ENCODE data around the gene MED29. TPM values are rescaled to one million over a fixed set of nuclear protein-coding genes. Genes with fewer than 3 reads are reported as not detected.

The MED29 gene
- total and polyA plus RNA-seq, 2 donors (not counting 1 experiment from before 2014, with no cell fraction given), result 23.0 to 28.9 TPM

GRCh38 chr19:39422020-39422419 is 30.8 kb downstream of the MED29 start:
- no peak overlapping the region for H2AFZ ChIP-seq (ENCODE audit: low read length)
- no peaks in the 10 kb centered on the region for H3K4me1 ChIP-seq (ENCODE audit: control insufficient read depth, extremely low read depth, insufficient read depth, low read length)
- no peak overlapping the region for H3K4me2 ChIP-seq (ENCODE audit: extremely low read depth, insufficient read depth, low read length)
- H3K27ac ChIP-seq (ENCODE audit: insufficient read depth, low read length), result no peak overlapping the region
- no peaks in the 10 kb centered on the region for H3K79me2 ChIP-seq (ENCODE audit: control insufficient read depth, insufficient read depth, low read length)
- TF ChIP-seq CTCF (conservative IDR thresholded peaks at IDR 0.05 in 1 of 2, IDR thresholded peaks at IDR 0.05 in 1 of 2; ENCODE audit: low read depth in 1 of 2, low read length in 2 of 2), result no peak
- DNase-seq (ENCODE audit: low read depth in 2 of 2), result no peak
- no peak overlapping the region for H3K9ac ChIP-seq (ENCODE audit: insufficient read depth, low read length)
- H4K20me1 ChIP-seq (ENCODE audit: control insufficient read depth, extremely low read depth, insufficient read depth, low read length), result no peaks in the 10 kb centered on the region
- H3K36me3 ChIP-seq (ENCODE audit: control insufficient read depth, insufficient read depth, low read length), result peaks cover 26% of the 10 kb centered on the region
- no peaks in the 10 kb centered on the region for H3K9me3 ChIP-seq (ENCODE audit: control insufficient read depth, insufficient read depth, low read depth, low read length)
- H3K27me3 ChIP-seq (ENCODE audit: control insufficient read depth, insufficient read depth, low read length), result no peaks in the 10 kb centered on the region
- H3K4me3 ChIP-seq (replicated peaks in 1 of 4; ENCODE audit: control extremely low read depth in 1 of 4, insufficient read depth in 1 of 4, low read depth in 3 of 4, low read length in 4 of 4), result no peak overlapping the region

- no peaks in the 10 kb centered on the region for H3K27me3 ChIP-seq (ENCODE audit: control insufficient read depth, insufficient read depth, low read length)
- TF ChIP-seq CTCF (conservative IDR thresholded peaks at IDR 0.05 in 1 of 2, IDR thresholded peaks at IDR 0.05 in 1 of 2; ENCODE audit: low read depth in 1 of 2, low read length in 2 of 2), result no peak
- no peak overlapping the region for H3K27ac ChIP-seq (ENCODE audit: insufficient read depth, low read length)
- H3K4me2 ChIP-seq (ENCODE audit: extremely low read depth, insufficient read depth, low read length), result no peak overlapping the region
- DNase-seq (ENCODE audit: low read depth in 2 of 2), result no peak
- H3K4me1 ChIP-seq (ENCODE audit: control insufficient read depth, extremely low read depth, insufficient read depth, low read length), result peaks cover 6% of the 10 kb centered on the region
- no peaks in the 10 kb centered on the region for H4K20me1 ChIP-seq (ENCODE audit: control insufficient read depth, extremely low read depth, insufficient read depth, low read length)
- H3K79me2 ChIP-seq (ENCODE audit: control insufficient read depth, insufficient read depth, low read length), result no peaks in the 10 kb centered on the region
- peaks cover 23% of the 10 kb centered on the region for H3K36me3 ChIP-seq (ENCODE audit: control insufficient read depth, insufficient read depth, low read length)
- no peak overlapping the region for H2AFZ ChIP-seq (ENCODE audit: low read length)
- H3K4me3 ChIP-seq (replicated peaks in 1 of 4; ENCODE audit: control extremely low read depth in 1 of 4, insufficient read depth in 1 of 4, low read depth in 3 of 4, low read length in 4 of 4), result no peak overlapping the region
- no peak overlapping the region for H3K9ac ChIP-seq (ENCODE audit: insufficient read depth, low read length)
- no peaks in the 10 kb centered on the region for H3K9me3 ChIP-seq (ENCODE audit: control insufficient read depth, insufficient read depth, low read depth, low read length)
Observed at GRCh38 chr19:39423258-39424086, 32.3 kb downstream of the MED29 start.

GRCh38 chr19:39424934-39425333 is 33.8 kb downstream of the MED29 start:
- peaks cover 12% of the 10 kb centered on the region for H3K4me1 ChIP-seq (ENCODE audit: control insufficient read depth, extremely low read depth, insufficient read depth, low read length)
- no peaks in the 10 kb centered on the region for H3K27me3 ChIP-seq (ENCODE audit: control insufficient read depth, insufficient read depth, low read length)
- no peaks in the 10 kb centered on the region for H4K20me1 ChIP-seq (ENCODE audit: control insufficient read depth, extremely low read depth, insufficient read depth, low read length)
- no peak overlapping the region for H3K27ac ChIP-seq (ENCODE audit: insufficient read depth, low read length)
- H3K4me2 ChIP-seq (ENCODE audit: extremely low read depth, insufficient read depth, low read length), result no peak overlapping the region
- TF ChIP-seq CTCF (conservative IDR thresholded peaks at IDR 0.05 in 1 of 2, IDR thresholded peaks at IDR 0.05 in 1 of 2; ENCODE audit: low read depth in 1 of 2, low read length in 2 of 2) (no peak), EZH2 (IDR thresholded peaks at IDR 0.05; ENCODE audit: low read length, missing control alignments) (no peak)
- no peak overlapping the region for H3K4me3 ChIP-seq (replicated peaks in 1 of 4; ENCODE audit: control extremely low read depth in 1 of 4, insufficient read depth in 1 of 4, low read depth in 3 of 4, low read length in 4 of 4)
- H3K9ac ChIP-seq (ENCODE audit: insufficient read depth, low read length), result no peak overlapping the region
- H3K79me2 ChIP-seq (ENCODE audit: control insufficient read depth, insufficient read depth, low read length), result no peaks in the 10 kb centered on the region
- no peak overlapping the region for H2AFZ ChIP-seq (ENCODE audit: low read length)
- peaks cover 21% of the 10 kb centered on the region for H3K36me3 ChIP-seq (ENCODE audit: control insufficient read depth, insufficient read depth, low read length)
- no peak for DNase-seq (ENCODE audit: low read depth in 2 of 2)
- no peaks in the 10 kb centered on the region for H3K9me3 ChIP-seq (ENCODE audit: control insufficient read depth, insufficient read depth, low read depth, low read length)
